Neural progenitor cell (in vitro differentiated cells): ENCODE results near the gene CAD. TPM values are rescaled to one million over a fixed set of nuclear protein-coding genes. Genes with fewer than 3 reads are reported as not detected.

ENCODE experiments used
- DNase-seq: peaks from one replicate; pipeline ENCODE4 v3.0.0-alpha.2; 2016; ENCODE audit warnings: low spot score
- H2AFZ ChIP-seq: fragments of 200-600 bp; sonication (generic); replicated peaks from 2 replicates; pipeline ENCODE4 v1.6.1; 2016; ENCODE audit warnings: antibody characterized with exemption
- H3F3A ChIP-seq: fragments of 200-600 bp; sonication (generic); 2 replicates; pipeline ENCODE4 v1.6.1; 2016; ENCODE audit warnings: antibody characterized with exemption, low read depth
- H3K27ac ChIP-seq: fragments of 200-600 bp; sonication (generic); 2 replicates; pipeline ENCODE4 v1.5.1; 2016; ENCODE audit warnings: mild to moderate bottlenecking
- H3K27me3 ChIP-seq: fragments of 200-600 bp; sonication (generic); 2 replicates; pipeline ENCODE4 v1.6.1; 2016; ENCODE audit warnings: mild to moderate bottlenecking, moderate library complexity
- H3K36me3 ChIP-seq: fragments of 200-600 bp; sonication (generic); 2 replicates; pipeline ENCODE4 v1.5.1; 2016
- H3K4me1 ChIP-seq: fragments of 200-600 bp; sonication (generic); 2 replicates; pipeline ENCODE4 v1.6.1; 2016; ENCODE audit warnings: mixed run types
- H3K4me2 ChIP-seq: fragments of 200-600 bp; sonication (generic); 2 replicates; pipeline ENCODE4 v1.6.1; 2016
- H3K4me3 ChIP-seq: fragments of 200-600 bp; sonication (generic); 2 replicates; pipeline ENCODE4 v1.5.1; 2016
- H3K79me2 ChIP-seq: fragments of 200-600 bp; sonication (generic); 2 replicates; pipeline ENCODE4 v1.6.1; 2016; ENCODE audit warnings: low read depth
- H3K9ac ChIP-seq: fragments of 200-600 bp; sonication (generic); 2 replicates; pipeline ENCODE4 v1.6.1; 2016
- H3K9me3 ChIP-seq: fragments of 200-600 bp; sonication (generic); 2 replicates; pipeline ENCODE4 v1.5.1; 2016; ENCODE audit warnings: low read depth
- H4K20me1 ChIP-seq: fragments of 200-600 bp; sonication (generic); 2 replicates; pipeline ENCODE4 v1.6.1; 2016; ENCODE audit warnings: low read depth
- H3K27ac Mint-ChIP-seq: 3 replicates; pipeline ENCODE4 v1.8.0; 2021; ENCODE audit warnings: mixed read lengths
- H3K27me3 Mint-ChIP-seq: 2 replicates; pipeline ENCODE4 v1.8.0; 2022; ENCODE audit warnings: low read depth, mild to moderate bottlenecking, inconsistent platforms, moderate library complexity, mixed read lengths; ENCODE audit not compliant: insufficient read depth
- H3K36me3 Mint-ChIP-seq: 3 replicates; pipeline ENCODE4 v1.8.0; 2021; ENCODE audit warnings: mixed read lengths
- H3K4me1 Mint-ChIP-seq: 3 replicates; pipeline ENCODE4 v1.8.0; 2021; ENCODE audit warnings: mixed read lengths
- H3K4me3 Mint-ChIP-seq: 3 replicates; pipeline ENCODE4 v1.8.0; 2021; ENCODE audit warnings: mild to moderate bottlenecking, moderate library complexity, mixed read lengths
- H3K9me3 Mint-ChIP-seq: 3 replicates; pipeline ENCODE4 v1.8.0; 2020; ENCODE audit warnings: mixed read lengths
- CTCF ChIP-seq: fragments of 200-600 bp; sonication (generic); IDR thresholded peaks from 2 replicates; pipeline ENCODE4 v1.5.1; 2017; ENCODE audit warnings: antibody characterized with exemption, mild to moderate bottlenecking
- EZH2 ChIP-seq: fragments of 200-600 bp; sonication (generic); IDR thresholded peaks from 2 replicates; pipeline ENCODE4 v1.6.1; 2017; ENCODE audit warnings: antibody characterized with exemption, mild to moderate bottlenecking, moderate library complexity
- EZH2phosphoT487 ChIP-seq: fragments of 200-600 bp; sonication (generic); IDR thresholded peaks from 2 replicates; pipeline ENCODE4 v1.6.1; 2017; ENCODE audit warnings: antibody characterized with exemption
- total RNA-seq: library from RNA; depleted of rRNA; stranded (reverse); fragments of >200 nt; gene quantifications from 2 replicates; pipeline ENCODE4 v1.2.3, GENCODE V29; 2015; ENCODE audit warnings: low replicate concordance

CAD gene
- total RNA-seq, 1 donor from 2014 or later, result 26.5 TPM

GRCh38 chr2:27236626-27237025, 19.5 kb downstream of the CAD start:
- Histone ChIP-seq H2AFZ (no peak overlapping the region), H3K27ac (no peak overlapping the region), H3K27me3 (no peaks in the 10 kb centered on the region), H4K20me1 (no peaks in the 10 kb centered on the region), H3K4me2 (no peak overlapping the region), H3K79me2 (no peaks in the 10 kb centered on the region), H3K36me3 (no peaks in the 10 kb centered on the region), H3F3A (no peaks in the 10 kb centered on the region), H3K4me3 (no peak overlapping the region), H3K4me1 (no peaks in the 10 kb centered on the region), H3K9me3 (no peaks in the 10 kb centered on the region), H3K9ac (no peak overlapping the region)
- Mint-ChIP-seq H3K27ac (no peak overlapping the region), H3K27me3 (peaks cover 3% of the 10 kb centered on the region), H3K36me3 (peaks cover 39% of the 10 kb centered on the region), H3K4me3 (no peak overlapping the region), H3K9me3 (no peaks in the 10 kb centered on the region), H3K4me1 (no peaks in the 10 kb centered on the region)
- TF ChIP-seq EZH2 (no peak), EZH2phosphoT487 (no peak), CTCF (no peak)
- no peak for DNase-seq

- no peak overlapping the region for H3K27ac Mint-ChIP-seq
- H3K4me3 Mint-ChIP-seq, result no peak overlapping the region
- H2AFZ ChIP-seq, result no peak overlapping the region
- H3K27me3 ChIP-seq, result no peaks in the 10 kb centered on the region
- no peaks in the 10 kb centered on the region for H3K9me3 ChIP-seq
- H3K79me2 ChIP-seq, result no peaks in the 10 kb centered on the region
- H3K9me3 Mint-ChIP-seq, result no peaks in the 10 kb centered on the region
- H3K9ac ChIP-seq, result no peak overlapping the region
- H3K4me2 ChIP-seq, result no peak overlapping the region
- H3K36me3 Mint-ChIP-seq, result peaks cover 41% of the 10 kb centered on the region
- no peaks in the 10 kb centered on the region for H3K4me1 Mint-ChIP-seq
- H3K4me1 ChIP-seq, result no peaks in the 10 kb centered on the region
- H3K36me3 ChIP-seq, result no peaks in the 10 kb centered on the region
- no peak for TF ChIP-seq EZH2
- TF ChIP-seq EZH2phosphoT487, result no peak
- TF ChIP-seq CTCF, result no peak
- H3K27ac ChIP-seq, result no peak overlapping the region
- H3K4me3 ChIP-seq, result no peak overlapping the region
- no peaks in the 10 kb centered on the region for H4K20me1 ChIP-seq
- no peak for DNase-seq
- H3F3A ChIP-seq, result no peaks in the 10 kb centered on the region
- peaks cover 3% of the 10 kb centered on the region for H3K27me3 Mint-ChIP-seq
Measured at GRCh38 chr2:27237341-27237945, 20.3 kb downstream of the CAD start.

GRCh38 chr2:27238976-27239375, 21.8 kb downstream of the CAD start:
- Histone ChIP-seq H3K27ac (no peak overlapping the region), H4K20me1 (no peaks in the 10 kb centered on the region), H3K4me3 (no peak overlapping the region), H3K9ac (no peak overlapping the region), H3K4me2 (no peak overlapping the region), H3K9me3 (no peaks in the 10 kb centered on the region), H3K27me3 (no peaks in the 10 kb centered on the region), H3K36me3 (no peaks in the 10 kb centered on the region), H2AFZ (no peak overlapping the region), H3F3A (no peaks in the 10 kb centered on the region), H3K79me2 (no peaks in the 10 kb centered on the region), H3K4me1 (no peaks in the 10 kb centered on the region)
- no peaks in the 10 kb centered on the region for H3K9me3 Mint-ChIP-seq
- H3K27ac Mint-ChIP-seq, result no peak overlapping the region
- peaks cover 31% of the 10 kb centered on the region for H3K36me3 Mint-ChIP-seq
- H3K4me3 Mint-ChIP-seq, result no peak overlapping the region
- peaks cover 3% of the 10 kb centered on the region for H3K27me3 Mint-ChIP-seq
- H3K4me1 Mint-ChIP-seq, result no peaks in the 10 kb centered on the region
- DNase-seq, result no peak
- TF ChIP-seq EZH2 (no peak), EZH2phosphoT487 (no peak), CTCF (no peak)
